GM12891 (cell line): ENCODE data around the gene CLCN7.

Source experiments
- PAX5 ChIP-seq: IDR thresholded peaks from 2 replicates; pipeline ENCODE4 v1.6.1; 2011; ENCODE audit warnings: low read length, moderate library complexity, mild to moderate bottlenecking; ENCODE audit not compliant: insufficient read depth, severe bottlenecking
- POLR2A ChIP-seq: IDR thresholded peaks from 2 replicates; pipeline ENCODE4 v1.6.1; 2011; ENCODE audit warnings: low read depth, low read length, control low read depth
- POLR2AphosphoS5 ChIP-seq: IDR thresholded peaks from 2 replicates; pipeline ENCODE4 v1.6.1; 2011; ENCODE audit warnings: low read depth, low read length, control low read depth
- POU2F2 ChIP-seq: IDR thresholded peaks from 2 replicates; pipeline ENCODE4 v1.6.1; 2011; ENCODE audit warnings: low read depth, mild to moderate bottlenecking, control low read depth, low read length, moderate library complexity
- SPI1 ChIP-seq: IDR thresholded peaks from 2 replicates; pipeline ENCODE4 v1.6.1; 2011; ENCODE audit warnings: low read depth, low read length, control low read depth
- TAF1 ChIP-seq: IDR thresholded peaks from 2 replicates; pipeline ENCODE4 v1.6.1; 2011; ENCODE audit warnings: low read depth, low read length, control low read depth

DNA sequence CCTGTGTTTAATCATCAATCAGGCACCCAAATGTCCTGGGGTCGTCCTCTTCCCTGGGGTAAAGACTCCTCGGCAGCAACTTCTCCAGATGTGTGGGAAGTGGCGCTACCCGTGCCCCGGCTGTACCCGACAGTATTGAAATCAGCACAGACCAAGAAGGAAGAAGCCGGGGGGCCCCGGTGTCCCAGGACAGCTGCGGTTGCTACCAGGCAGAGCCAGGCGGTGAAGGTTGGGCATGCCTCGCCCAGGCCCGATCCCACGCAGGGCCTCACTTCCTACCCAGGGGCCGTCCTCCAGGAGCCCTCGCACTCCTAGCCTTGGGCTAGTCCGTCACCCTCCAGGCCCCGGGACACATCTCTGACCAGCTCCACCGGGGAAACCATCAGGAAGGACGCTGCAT is 21.5 kb downstream of the CLCN7 start:
- no peak for TF ChIP-seq POLR2A
- TF ChIP-seq TAF1 = no peak
- TF ChIP-seq POLR2AphosphoS5 = no peak
- TF ChIP-seq PAX5 = no peak
- TF ChIP-seq POU2F2 = no peak
- TF ChIP-seq SPI1 = no peak
